ENCODE measurements around the gene DDX4.

The DDX4 gene

GRCh38 chr5:55708732-55709131 is 29.1 kb upstream of the DDX4 start:
- Histone ChIP-seq H3K27ac (replicated peaks) (no peak overlapping the region), H3K27me3 (ENCODE audit: insufficient read depth, poor library complexity, severe bottlenecking) (no peaks in the 10 kb centered on the region), H3K4me3 (replicated peaks; ENCODE audit: insufficient read depth, low read length) (no peak overlapping the region)
- DNase-seq (ENCODE audit: low read depth in 1 of 2, low spot score in 1 of 2) = no peak
- no peak for TF ChIP-seq POLR2AphosphoS5 (IDR thresholded peaks at IDR 0.05; ENCODE audit: low read depth)
- no peak for TF ChIP-seq REST (IDR thresholded peaks at IDR 0.05; ENCODE audit: insufficient replicate concordance, low read depth)
- no peak for TF ChIP-seq CTCF (IDR thresholded peaks at IDR 0.05; ENCODE audit: insufficient read depth, low read length)
- no peak for TF ChIP-seq SPI1 (IDR thresholded peaks at IDR 0.05; ENCODE audit: borderline replicate concordance, low read depth)
- TF ChIP-seq GABPA (IDR thresholded peaks at IDR 0.05; ENCODE audit: low read depth) = no peak

GRCh38 chr5:55711507-55712022 is 26.3 kb upstream of the DDX4 start:
- Histone ChIP-seq H3K27ac (replicated peaks) (peak overlapping the region; percentile 58), H3K27me3 (ENCODE audit: insufficient read depth, poor library complexity, severe bottlenecking) (no peaks in the 10 kb centered on the region), H3K4me3 (replicated peaks; ENCODE audit: insufficient read depth, low read length) (peak overlapping the region; percentile 75)
- DNase-seq (ENCODE audit: low read depth in 1 of 2, low spot score in 1 of 2) = no peak
- TF ChIP-seq SPI1 (IDR thresholded peaks at IDR 0.05; ENCODE audit: borderline replicate concordance, low read depth) (no peak), GABPA (IDR thresholded peaks at IDR 0.05; ENCODE audit: low read depth) (no peak), POLR2AphosphoS5 (IDR thresholded peaks at IDR 0.05; ENCODE audit: low read depth) (no peak), REST (IDR thresholded peaks at IDR 0.05; ENCODE audit: insufficient replicate concordance, low read depth) (no peak), CTCF (IDR thresholded peaks at IDR 0.05; ENCODE audit: insufficient read depth, low read length) (no peak)

- peak; percentile 26; the same call in 1 of the 2 replicates for TF ChIP-seq SPI1 (IDR thresholded peaks at IDR 0.05; ENCODE audit: borderline replicate concordance, low read depth)
- no peak for TF ChIP-seq CTCF (IDR thresholded peaks at IDR 0.05; ENCODE audit: insufficient read depth, low read length)
- no peak for TF ChIP-seq POLR2AphosphoS5 (IDR thresholded peaks at IDR 0.05; ENCODE audit: low read depth)
- peak; percentile 50; the same call in 1 of the 2 replicates for TF ChIP-seq GABPA (IDR thresholded peaks at IDR 0.05; ENCODE audit: low read depth)
- no peak for TF ChIP-seq REST (IDR thresholded peaks at IDR 0.05; ENCODE audit: insufficient replicate concordance, low read depth)
- Histone ChIP-seq H3K4me3 (replicated peaks; ENCODE audit: insufficient read depth, low read length) (peak within 1 kb of the TSS; percentile 75), H3K27me3 (ENCODE audit: insufficient read depth, poor library complexity, severe bottlenecking) (no peaks in the 10 kb centered on the region), H3K27ac (replicated peaks) (peak within 1 kb of the TSS; percentile 58)
- DNase-seq (ENCODE audit: low read depth in 1 of 2, low spot score in 1 of 2) = peak; percentile 57 to 88
Measured at GRCh38 chr5:55712023-55712859, 25.6 kb upstream of the DDX4 start, which contains the start of gene SLC38A9. Gene SLC38A9, minus strand, starts transcription at chr5:55712324. Its CDS starts 14,366 bp downstream, at chr5:55697958.
